ENCODE measurements around the gene ATP1B2.
"Not testable (repeated sequence)": the region's sequence is repeated elsewhere in the genome, so short reads cannot be mapped to it uniquely, and the experiment has no call there.

ATP1B2 gene

GRCh38 chr17:7636163-7636562 lies 14.6 kb upstream of the ATP1B2 start:
- no peak for DNase-seq

- DNase-seq: no peak
Observed at GRCh38 chr17:7640783-7641182, 9.9 kb upstream of the ATP1B2 start.

GRCh38 chr17:7641635-7642034 lies 9.1 kb upstream of the ATP1B2 start:
- DNase-seq: not testable (repeated sequence)

GRCh38 chr17:7644775-7645174 lies 6.0 kb upstream of the ATP1B2 start:
- DNase-seq: no peak

- no peak for DNase-seq
Observed at GRCh38 chr17:7646457-7646856, 4.3 kb upstream of the ATP1B2 start.

GRCh38 chr17:7647018-7647417 lies 3.7 kb upstream of the ATP1B2 start:
- no peak for DNase-seq

GRCh38 chr17:7651097-7651664 lies 455 bp downstream of the ATP1B2 start:
- no peak for DNase-seq

- DNase-seq: no peak
Observed at GRCh38 chr17:7651665-7652387, 1.1 kb downstream of the ATP1B2 start.

- DNase-seq: no peak
Observed at GRCh38 chr17:7652388-7653356, 1.9 kb downstream of the ATP1B2 start.

GRCh38 chr17:7654832-7655540 lies 4.3 kb downstream of the ATP1B2 start:
- DNase-seq: no peak

- DNase-seq: no peak
Observed at GRCh38 chr17:7655541-7655840, 4.8 kb downstream of the ATP1B2 start.

GRCh38 chr17:7656958-7657609 lies 6.4 kb downstream of the ATP1B2 start:
- DNase-seq: no peak

GRCh38 chr17:7667656-7668406 lies 17.1 kb downstream of the ATP1B2 start:
- no peak for DNase-seq

GRCh38 chr17:7668482-7668881 lies 17.8 kb downstream of the ATP1B2 start:
- DNase-seq: no peak

GRCh38 chr17:7673239-7673638 lies 22.5 kb downstream of the ATP1B2 start:
- no peak for DNase-seq

GRCh38 chr17:7674934-7675333 lies 24.2 kb downstream of the ATP1B2 start:
- DNase-seq: no peak

- DNase-seq: no peak
Observed at GRCh38 chr17:7676533-7676932, 25.8 kb downstream of the ATP1B2 start.

GRCh38 chr17:7677388-7678067 lies 26.8 kb downstream of the ATP1B2 start:
- no peak for DNase-seq

GRCh38 chr17:7684851-7685532 lies 34.3 kb downstream of the ATP1B2 start:
- DNase-seq: no peak

- DNase-seq: peak; percentile 77
Observed at GRCh38 chr17:7685533-7686221, 35.0 kb downstream of the ATP1B2 start.
